ENCODE measurements around the gene CERS2. TPM values are rescaled to one million over a fixed set of nuclear protein-coding genes. Genes with fewer than 3 reads are reported as not detected.
A peak's percentile ranks its signal among the peaks of the same experiment; 100 is the strongest.

The CERS2 gene
- total and polyA plus RNA-seq, 2 of the 13 experiments (the other 11 are each of a cell fraction or from before 2014, with no cell fraction given), result 269 to 298 TPM

- WGBS (ENCODE audit: low lambda C conversion rate), result 19% methylated on average over 14 of the region's 23 CpGs
- peak overlapping the region; percentile 38 for H3K27ac ChIP-seq (ENCODE audit: extremely low read length, insufficient read depth, low read length)
- FAIRE-seq (peak; percentile 71), ATAC-seq (peak; percentile 16), DNase-seq (ENCODE audit: low spot score) (peak; percentile 82)
- intact Hi-C loops (cut with micrococcal nuclease; ENCODE audit: unreplicated experiment), result loop anchor here (2.0 kb wide), 1 partner anchor 103 kb away; the partner anchor contains the start of gene ARNT
- in situ Hi-C loops (cut with HindIII; ENCODE audit: extremely low pct_ligation_motif_present, low pct_unique_long_range_greater_than_20kb), result no loop called here
- peaks cover 0 to 6% of the 10 kb centered on the region in 2 experiments; a peak in 1 of 5 replicates for H3K36me3 ChIP-seq (replicated peaks in 1 of 2; ENCODE audit: control insufficient read depth in 1 of 2, insufficient read depth in 2 of 2, low read length in 2 of 2)
- H3K79me2 ChIP-seq (ENCODE audit: insufficient read depth, low read length), result peaks cover 8% of the 10 kb centered on the region
- H3K9me3 ChIP-seq (ENCODE audit: low read length), result no peaks in the 10 kb centered on the region
- H4K20me1 ChIP-seq (ENCODE audit: insufficient read depth, low read length), result no peaks in the 10 kb centered on the region
- H3K4me1 ChIP-seq (ENCODE audit: insufficient read depth, low read length), result peaks cover 82% of the 10 kb centered on the region
- H2AFZ ChIP-seq (ENCODE audit: low read length), result peak overlapping the region; percentile 97
- no peaks in the 10 kb centered on the region for H3K27me3 ChIP-seq (ENCODE audit: control insufficient read depth in 1 of 2, insufficient read depth in 2 of 2, low read length in 2 of 2)
- no TSS peak for BruUV-seq (replicated peaks)
- CTCF ChIA-PET (ENCODE audit: low intra/inter-chr PET ratio, low total read pairs), result interaction anchor here (0.6 to 3.9 kb wide), 17 partner anchors 8 to 80 kb away, joined by 3 to 24 read pairs (median 5); partner anchors contain the start of genes C1orf56, CDC42SE1, MINDY1 and PRUNE1
- H3K4me2 ChIP-seq (ENCODE audit: low read depth, low read length), result peak overlapping the region; percentile 83
- H3K4me3 ChIP-seq (replicated peaks in 1 of 3; ENCODE audit: insufficient read depth in 1 of 3, low read depth in 2 of 3, low read length in 3 of 3), result peak overlapping the region; percentile 46 to 73 (median 50)
- peak overlapping the region; percentile 66 for H3K9ac ChIP-seq (ENCODE audit: insufficient read depth, low read depth, low read length)
- POLR2A ChIA-PET, result interaction anchor here (1.5 to 5.2 kb wide), 4 partner anchors 8 to 34 kb away, joined by 5 to 150 read pairs (median 82); partner anchors contain the start of gene MINDY1
- TF ChIP-seq CSRNP2 (CRISPR knock-in tag; conservative IDR thresholded peaks at IDR 0.05; ENCODE audit: low read depth) (no peak), ZBTB8A (CRISPR knock-in tag; IDR thresholded peaks at IDR 0.05; ENCODE audit: borderline replicate concordance, low read depth) (no peak), TBX3 (IDR thresholded peaks at IDR 0.05; ENCODE audit: borderline replicate concordance) (no peak), ZNF552 (CRISPR knock-in tag; IDR thresholded peaks at IDR 0.05; ENCODE audit: borderline replicate concordance) (no peak), ZNF580 (CRISPR knock-in tag; IDR thresholded peaks at IDR 0.05; ENCODE audit: borderline replicate concordance, low read depth) (peak; percentile 57; the same call in 1 of the 2 replicates), NFATC3 (CRISPR knock-in tag; IDR thresholded peaks at IDR 0.05) (no peak), ZFP91 (CRISPR knock-in tag; IDR thresholded peaks at IDR 0.05; ENCODE audit: borderline replicate concordance) (peak; percentile 53; the same call in 1 of the 2 replicates), SP5 (CRISPR knock-in tag; IDR thresholded peaks at IDR 0.05; ENCODE audit: borderline replicate concordance, low read depth) (0 out of 2 replicates have a peak, but pooled peaks have one; percentile 12), FOXP4 (CRISPR knock-in tag; IDR thresholded peaks at IDR 0.05) (no peak), SRSF9 (IDR thresholded peaks at IDR 0.05; ENCODE audit: borderline replicate concordance, insufficient read depth, low read depth, low read length, poor library complexity, severe bottlenecking) (no peak), RAD51 (IDR thresholded peaks at IDR 0.05; ENCODE audit: borderline replicate concordance) (no peak), ZNF773 (CRISPR knock-in tag; IDR thresholded peaks at IDR 0.05; ENCODE audit: borderline replicate concordance) (no peak), SOX6 (IDR thresholded peaks at IDR 0.05) (no peak), SOX6 (CRISPR knock-in tag; IDR thresholded peaks at IDR 0.05) (0 out of 2 replicates have a peak, but pooled peaks have one; percentile 35), ZNF569 (CRISPR knock-in tag; IDR thresholded peaks at IDR 0.05; ENCODE audit: borderline replicate concordance) (no peak), RBM22 (optimal IDR thresholded peaks at IDR 0.05; ENCODE audit: low read length) (no peak)
Observed at GRCh38 chr1:150979092-150980056, 4.7 kb upstream of the CERS2 start.
